Inflammatory macrophage treated with lipopolysaccharide for 4 hours (primary cell): Measurements from ENCODE around the gene LMF1.
"Not testable (repeated sequence)": the region's sequence is repeated elsewhere in the genome, so short reads cannot be mapped to it uniquely, and the experiment has no call there.

Experiments used
- DNase-seq: peaks from one replicate; pipeline ENCODE4 v3.0.0-alpha.2; 2020

The LMF1 gene

DNA sequence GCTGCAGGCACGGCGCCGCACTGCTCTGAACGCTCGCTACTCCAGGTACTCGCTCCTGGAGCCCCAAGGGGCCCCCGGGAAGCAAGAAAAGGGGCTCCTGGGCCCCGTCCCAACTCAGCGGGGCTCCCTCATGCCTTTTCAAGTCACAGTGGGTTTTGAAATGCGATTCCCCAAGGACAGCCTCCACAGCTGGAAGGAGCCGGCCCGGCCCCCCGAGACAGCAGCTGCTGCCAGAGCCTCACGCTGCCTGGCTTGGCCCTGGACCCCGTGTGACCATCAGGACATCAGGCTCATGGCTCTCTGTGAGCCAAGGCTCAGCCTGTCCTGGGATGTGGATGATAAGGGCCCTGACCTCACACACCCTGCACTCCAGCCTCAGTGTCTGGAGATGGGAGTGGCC, 80.6 kb downstream of the LMF1 start:
- no peak for DNase-seq

DNA sequence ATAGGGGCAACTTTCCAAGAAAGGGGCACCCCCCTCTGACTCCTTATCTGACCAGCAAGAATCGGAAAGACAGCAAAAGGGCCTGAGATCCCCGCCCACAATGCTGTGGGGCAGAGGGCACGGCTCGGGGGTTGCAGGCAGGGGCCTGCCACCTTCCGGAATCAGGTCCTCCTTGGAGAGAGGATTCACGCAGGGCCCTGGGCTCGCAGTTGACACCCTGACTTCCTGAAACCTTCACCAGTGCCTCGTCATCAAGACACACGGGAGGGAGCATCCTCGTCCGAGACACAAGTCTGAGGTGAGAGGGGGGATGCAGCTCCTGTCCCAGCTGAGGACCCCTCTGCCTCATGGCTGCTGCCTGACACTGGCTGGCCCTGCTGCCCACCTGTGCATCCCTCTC, 81.2 kb downstream of the LMF1 start:
- DNase-seq: no peak

DNA sequence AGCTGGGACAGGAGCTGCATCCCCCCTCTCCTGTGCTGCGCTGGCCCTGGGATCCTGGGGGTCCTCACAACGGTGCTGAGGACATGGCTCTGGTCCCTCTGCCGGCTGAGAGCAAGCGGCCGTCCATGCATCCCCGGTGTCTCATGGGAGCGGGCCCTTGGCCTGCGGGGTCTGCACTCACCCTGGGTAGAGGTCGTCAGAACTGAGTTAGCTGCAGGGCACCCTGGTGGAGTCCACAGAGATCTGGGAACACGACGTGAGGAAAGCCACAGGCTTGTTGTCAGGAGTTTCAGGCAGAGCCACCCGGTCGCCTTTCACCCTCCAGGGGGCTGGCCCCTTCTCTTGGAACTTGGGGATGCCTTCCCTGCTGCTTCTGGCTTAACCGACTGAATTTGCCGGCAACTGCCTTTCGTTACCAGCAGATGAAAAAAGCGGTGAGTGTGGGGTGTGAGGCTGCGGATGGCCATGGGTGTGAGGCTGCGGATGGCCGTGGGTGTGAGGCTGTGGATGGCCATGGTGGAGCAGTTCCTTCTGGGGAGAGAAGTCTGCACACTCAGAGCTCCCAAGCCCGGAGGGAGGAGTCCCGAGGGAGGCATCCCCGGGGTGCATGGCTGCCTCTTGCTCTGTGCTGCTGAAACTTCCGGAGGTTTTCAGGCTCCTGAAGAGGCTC, 81.7 kb downstream of the LMF1 start:
- DNase-seq: no peak

DNA sequence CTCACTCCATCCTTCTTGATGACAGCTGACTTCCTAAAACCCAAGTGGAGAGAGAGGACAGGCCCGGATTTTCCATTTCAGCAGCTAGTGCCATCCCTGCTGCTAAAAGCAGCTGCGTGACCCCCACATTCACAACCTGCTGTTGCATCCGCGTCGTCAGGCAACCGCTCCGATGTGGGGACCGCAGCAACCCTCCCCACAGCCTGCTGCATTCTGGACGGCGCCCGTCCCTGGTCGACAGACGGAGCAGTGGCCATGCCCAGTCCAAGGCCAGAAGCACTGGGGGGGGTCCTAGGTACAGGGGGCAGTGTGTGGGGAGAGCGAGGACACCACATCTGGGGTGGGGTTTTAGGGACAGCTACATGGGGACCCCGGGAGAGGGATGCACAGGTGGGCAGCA, 82.3 kb downstream of the LMF1 start:
- not testable (repeated sequence) for DNase-seq

DNA sequence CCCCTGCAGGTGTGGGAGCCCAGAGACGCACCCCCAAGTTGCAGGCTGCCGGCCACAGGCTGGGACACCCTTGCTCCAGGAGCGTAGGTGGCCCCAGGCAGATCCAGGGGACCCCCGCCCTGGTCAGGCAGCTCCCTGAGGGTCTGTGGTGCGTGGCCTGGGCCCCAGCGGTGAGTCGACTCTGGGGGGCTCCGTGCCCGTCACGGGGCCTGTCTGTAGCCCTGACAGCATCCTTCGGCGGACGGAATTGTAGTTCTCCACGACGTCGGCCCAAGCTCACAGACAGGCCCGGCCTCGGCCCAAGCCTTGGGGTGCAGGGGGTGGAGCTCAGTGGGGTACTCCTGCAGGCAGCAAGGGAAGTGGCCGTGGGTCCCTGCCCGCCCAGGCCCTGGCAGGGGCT, 82.9 kb downstream of the LMF1 start:
- no peak for DNase-seq

DNA sequence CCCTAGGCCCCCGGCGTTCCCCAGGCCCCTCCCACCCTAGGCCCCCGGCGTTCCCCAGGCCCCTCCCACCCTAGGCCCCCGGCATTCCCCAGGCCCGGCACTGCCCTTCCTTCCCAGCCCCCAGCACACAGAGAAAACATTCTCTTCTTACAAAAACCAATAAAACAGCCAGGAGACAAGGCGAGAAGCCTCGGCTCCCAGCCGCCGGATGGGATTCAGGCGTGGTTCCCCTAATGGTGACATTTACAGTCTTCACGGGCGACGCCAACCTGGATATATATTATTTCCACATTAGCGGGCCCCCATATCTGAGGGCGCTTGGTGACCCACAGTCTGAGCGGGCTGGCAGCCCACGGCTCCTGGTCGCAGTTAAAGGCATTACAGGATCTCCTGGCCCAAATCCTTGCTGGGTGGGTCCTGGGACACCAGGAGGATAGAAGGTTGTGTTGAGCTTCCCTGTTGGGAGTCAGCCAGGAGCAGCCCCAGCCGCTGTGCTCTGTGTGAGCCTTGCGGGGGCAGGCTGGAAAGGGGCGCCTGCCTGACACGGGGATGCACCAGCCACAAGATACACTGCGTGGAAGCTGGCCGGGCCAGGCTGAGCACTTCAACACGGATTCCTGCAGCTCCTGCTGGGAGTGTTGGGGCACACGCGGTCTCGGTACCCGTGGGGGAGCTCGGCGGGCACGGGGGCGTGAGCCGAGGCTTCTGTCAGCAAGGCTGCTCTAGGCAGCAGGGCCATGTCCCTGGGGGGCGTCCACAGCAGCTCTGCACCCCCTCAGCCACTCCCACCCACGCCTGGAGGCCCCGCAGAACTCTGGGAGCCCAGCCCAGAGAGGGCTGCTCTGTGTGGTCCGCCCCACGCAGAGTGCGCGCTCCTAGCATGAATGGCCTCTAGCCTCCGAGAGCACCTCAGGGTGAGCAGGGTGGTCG, 83.7 kb downstream of the LMF1 start:
- DNase-seq: no peak

DNA sequence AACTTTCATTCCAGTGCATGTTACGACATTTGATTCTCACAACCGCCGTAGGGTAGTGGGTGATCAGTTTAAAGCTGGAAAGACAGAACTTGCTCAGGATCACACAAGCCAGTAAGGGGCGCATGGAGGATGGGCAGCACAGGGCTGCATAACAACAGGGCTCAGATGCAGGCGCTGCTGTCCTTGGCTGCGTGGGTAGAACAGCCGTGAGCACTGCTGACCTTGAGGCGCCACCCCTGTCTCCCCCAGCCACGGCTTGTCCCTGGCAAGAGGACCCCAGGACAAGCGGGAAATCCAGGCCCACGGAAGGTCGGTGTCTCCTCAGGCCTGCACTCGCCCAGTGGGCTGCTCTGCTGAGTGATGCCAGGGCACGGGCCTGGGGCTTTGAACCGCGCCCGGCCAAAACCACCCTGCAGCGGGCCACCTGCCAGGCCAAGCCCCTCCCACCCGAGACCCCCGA, 84.7 kb downstream of the LMF1 start:
- DNase-seq: no peak

DNA sequence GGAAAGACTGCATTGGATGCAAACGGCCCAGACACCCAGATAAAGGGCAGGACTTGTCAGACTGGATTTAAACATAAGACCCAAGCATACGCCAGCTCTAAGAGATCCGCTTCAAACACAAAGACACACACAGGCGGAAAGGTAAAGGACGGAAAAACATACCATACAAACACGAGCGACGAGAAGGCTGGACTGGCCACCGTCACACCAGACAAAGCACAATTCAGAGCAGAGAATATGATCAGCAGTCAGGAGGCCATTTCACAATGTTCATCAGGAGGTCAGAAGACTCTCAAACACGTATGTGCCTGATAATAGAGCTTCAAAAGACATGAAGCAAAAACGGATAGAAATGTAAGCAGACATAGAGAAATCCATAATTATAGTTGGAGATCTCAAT, 85.4 kb downstream of the LMF1 start:
- DNase-seq: no peak

DNA sequence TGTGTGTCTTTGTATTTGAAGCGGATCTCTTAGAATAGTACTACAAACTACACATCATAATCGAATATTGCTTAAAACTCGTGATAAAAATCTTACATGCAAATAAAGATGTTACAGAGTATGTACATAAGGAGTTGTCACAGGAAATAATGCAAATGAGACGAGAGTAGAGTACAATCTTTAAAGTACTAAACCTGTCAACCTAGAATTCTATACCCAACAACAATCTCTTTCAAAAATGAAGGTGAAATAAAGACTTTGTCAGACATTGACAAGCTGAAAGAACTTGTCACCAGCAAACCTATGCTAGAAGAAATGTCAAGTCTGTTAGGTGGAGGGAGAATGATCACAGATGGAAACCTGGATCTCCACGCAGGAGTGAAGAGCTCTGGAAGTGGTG, 86.6 kb downstream of the LMF1 start:
- no peak for DNase-seq

DNA sequence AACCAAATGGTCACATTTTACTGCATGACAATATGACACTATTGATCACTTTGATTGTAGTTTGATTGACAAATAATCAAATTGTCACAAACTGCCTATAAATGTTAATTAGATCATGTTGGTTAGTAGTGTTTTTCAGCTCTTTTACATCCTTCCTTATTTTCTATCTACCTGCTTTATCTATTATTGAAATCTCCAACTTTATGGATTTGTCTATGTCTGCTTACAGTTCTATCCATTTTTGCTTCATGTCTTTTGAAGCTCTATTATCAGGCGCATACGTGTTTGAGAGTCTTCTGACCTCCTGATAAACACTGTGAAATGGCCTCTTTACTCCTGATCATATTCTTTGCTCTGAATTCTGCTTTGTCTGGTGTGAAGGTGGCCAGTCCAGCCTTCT, 87.0 kb downstream of the LMF1 start:
- no peak for DNase-seq

DNA sequence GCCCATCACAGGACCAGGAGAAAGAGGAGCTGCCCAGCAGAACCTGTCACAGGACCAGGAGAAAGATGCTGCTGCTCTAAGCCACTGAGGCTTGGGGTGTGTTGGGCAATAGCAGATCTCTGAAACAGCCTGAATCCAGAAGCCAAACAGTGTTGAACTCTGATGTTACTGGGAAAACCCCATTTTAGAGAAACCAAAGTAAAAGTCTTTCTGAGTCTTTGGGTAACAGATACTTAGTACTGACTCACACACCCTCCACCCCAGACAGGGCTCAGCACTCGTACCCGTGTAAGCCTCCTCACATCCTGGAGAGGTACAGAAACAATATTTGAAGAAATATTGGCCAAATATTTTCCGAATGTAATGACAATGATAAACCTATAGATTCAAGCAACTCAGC, 87.4 kb downstream of the LMF1 start:
- DNase-seq: peak; percentile 11

DNA sequence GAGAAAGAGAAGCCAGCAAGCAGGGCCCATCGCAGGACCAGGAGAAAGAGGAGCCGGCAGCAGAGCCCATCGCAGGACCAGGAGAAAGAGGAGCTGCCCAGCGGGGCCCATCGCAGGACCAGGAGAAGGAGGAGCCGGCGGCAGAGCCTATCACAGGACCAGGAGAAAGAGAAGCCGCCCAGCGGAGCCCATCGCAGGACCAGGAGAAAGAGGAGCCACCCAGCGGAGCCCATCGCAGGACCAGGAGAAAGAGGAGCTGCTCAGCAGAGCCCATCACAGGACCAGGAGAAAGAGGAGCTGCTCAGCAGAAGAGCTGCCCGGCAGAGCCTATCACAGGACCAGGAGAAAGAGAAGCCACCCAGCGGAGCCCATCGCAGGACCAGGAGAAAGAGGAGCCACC, 88.1 kb downstream of the LMF1 start:
- not testable (repeated sequence) for DNase-seq

DNA sequence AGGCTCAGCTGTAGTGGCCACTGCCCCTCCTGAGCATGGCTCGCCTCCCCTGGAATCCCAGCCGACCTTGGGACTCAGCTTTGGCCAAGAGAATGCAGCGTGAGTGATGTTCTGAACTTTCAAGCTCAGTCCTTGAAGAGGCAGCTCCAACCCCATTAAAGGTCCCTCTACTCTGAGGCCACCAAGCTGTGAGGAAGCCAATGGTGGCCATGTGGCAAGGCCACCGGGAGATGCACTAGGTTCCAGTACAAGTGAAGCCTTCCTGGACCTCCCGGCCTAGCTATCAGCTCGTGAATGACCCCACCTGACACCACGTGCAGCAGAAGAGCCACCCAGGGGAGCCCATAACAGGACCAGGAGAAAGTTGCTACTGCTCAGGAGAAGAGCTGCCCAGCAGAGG, 88.5 kb downstream of the LMF1 start:
- no peak for DNase-seq

DNA sequence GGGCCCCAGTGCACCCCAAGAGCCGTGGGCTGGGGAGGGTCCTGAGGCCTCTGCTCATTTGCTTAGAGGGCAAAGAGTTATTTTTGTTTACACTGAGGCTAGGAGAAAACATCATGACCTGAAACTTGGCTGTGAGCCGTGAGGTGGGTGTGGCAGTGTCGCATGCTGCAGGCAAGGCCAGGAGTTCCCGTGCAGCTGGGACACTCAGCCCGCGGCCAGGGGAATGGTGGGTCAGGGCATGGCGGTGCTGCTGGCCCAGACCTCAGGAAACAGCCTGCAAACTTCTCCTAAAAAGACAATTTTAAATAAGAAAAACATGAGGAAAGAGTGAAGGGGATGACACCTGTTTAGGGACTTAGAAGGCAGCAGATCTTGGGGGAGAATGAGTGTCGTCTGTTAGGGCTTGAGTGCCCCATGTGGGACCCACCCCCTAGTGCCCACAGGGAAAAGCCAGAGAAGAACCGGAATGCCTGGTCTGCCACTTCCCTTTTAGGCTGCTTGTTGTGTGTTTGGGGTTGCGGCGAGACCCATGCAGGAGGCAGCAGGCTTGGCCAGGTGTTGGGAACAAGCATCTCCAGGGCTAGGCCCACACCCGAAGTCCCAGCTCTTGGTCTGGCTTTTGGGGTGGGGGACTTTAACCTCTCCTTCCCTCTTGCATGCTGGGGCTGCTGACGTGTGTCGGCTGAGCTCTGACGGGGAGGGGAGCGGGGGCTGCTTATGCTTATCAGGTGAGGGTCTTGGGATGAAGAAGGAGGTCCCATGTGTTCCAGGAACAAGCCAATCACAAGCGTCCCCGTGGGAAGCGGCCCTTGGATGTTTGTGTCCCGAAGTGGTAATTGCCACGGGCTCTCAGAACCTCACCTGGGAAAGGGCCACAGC, 89.3 kb downstream of the LMF1 start:
- no peak for DNase-seq

DNA sequence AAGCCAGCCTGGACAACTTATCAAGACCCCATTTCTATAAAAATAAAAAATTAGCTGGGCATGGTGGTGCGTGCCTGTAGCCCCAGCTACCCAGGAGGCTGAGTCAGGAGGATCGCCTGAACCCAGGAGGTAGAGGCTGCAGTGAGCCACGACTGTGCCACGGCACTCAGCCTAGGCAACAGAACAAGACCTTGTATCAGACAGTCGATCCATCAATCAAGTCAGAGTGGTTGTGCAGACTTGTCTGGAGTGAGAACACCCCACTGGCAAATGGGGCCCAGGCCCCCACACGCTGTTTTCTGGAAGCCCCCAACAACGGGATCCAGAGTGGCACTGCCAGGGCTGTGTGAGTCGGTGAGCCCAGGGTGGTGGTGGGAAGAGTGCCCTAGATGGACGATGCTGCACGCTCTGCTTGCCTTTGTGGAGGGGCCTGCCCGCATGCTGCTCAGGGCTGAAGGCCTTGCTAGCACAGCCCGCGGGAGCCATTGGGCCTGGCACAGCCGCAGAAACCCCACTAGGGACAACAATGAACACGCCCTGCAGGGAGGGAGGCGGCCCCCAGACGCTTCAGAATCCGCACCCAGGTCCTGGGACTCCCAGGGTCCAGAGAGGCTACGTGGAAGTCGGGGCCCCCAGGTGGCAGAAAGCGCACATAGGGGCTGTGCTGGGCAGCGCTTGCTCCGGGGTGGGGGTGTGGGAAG, 90.2 kb downstream of the LMF1 start:
- no peak for DNase-seq

DNA sequence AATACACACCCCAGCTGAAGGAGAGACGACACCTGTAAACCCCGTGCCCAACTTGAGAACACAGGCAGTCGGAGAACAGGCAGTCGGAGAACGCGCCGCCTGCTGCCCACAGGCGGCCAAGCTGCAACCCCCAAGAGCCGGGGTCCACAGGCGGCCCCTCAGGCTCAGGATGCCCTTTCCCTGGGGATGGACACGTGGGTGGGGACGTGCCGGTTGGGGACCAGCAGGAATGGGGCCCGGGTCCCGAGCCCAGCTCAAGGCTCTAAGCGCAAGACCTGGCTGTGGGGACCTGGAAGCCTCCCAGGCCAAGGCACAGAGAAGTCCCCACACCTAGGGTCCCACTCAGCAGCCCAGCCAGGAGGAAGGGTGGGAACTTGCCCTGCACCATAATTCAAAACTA, 90.8 kb downstream of the LMF1 start:
- no peak for DNase-seq

DNA sequence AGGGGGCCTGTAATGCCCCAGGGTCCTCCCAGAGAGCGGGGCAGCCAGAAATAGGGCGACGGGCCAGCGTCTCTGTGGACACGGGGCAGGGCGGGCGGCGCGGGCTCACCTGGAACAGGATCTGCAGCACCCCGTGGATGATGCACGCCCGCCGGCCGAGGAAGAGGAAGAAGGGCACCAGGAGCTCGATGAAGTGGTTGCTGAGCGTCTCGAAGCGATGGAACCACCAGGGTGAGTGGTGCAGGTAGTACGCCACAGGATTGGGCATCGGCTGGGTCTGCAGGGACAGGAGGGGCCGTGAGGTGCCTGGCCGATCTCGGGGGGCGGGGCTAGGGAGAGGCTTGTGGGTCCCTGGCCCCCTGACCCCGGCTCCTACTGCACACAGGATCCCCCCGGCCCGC, 91.3 kb downstream of the LMF1 start:
- no peak for DNase-seq

DNA sequence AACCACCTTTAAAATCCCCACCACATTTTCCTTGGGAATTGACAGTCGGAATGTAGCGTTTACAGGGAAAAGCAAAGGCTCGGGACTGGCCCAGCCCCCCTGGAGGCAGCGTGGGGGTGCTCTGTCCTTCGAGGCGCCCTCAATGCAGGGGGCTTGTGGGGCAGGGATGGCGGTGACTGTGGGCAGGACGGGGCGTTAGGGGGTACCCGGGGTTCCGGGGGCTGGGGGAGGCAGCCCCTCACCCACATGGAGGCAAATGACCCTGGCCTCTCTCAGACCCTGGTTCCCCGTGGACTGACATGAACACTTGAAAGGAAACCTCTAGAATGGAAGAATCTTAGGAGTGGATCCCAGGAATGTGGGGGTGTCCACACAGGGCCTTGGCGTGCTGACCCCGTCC, 91.9 kb downstream of the LMF1 start:
- no peak for DNase-seq

DNA sequence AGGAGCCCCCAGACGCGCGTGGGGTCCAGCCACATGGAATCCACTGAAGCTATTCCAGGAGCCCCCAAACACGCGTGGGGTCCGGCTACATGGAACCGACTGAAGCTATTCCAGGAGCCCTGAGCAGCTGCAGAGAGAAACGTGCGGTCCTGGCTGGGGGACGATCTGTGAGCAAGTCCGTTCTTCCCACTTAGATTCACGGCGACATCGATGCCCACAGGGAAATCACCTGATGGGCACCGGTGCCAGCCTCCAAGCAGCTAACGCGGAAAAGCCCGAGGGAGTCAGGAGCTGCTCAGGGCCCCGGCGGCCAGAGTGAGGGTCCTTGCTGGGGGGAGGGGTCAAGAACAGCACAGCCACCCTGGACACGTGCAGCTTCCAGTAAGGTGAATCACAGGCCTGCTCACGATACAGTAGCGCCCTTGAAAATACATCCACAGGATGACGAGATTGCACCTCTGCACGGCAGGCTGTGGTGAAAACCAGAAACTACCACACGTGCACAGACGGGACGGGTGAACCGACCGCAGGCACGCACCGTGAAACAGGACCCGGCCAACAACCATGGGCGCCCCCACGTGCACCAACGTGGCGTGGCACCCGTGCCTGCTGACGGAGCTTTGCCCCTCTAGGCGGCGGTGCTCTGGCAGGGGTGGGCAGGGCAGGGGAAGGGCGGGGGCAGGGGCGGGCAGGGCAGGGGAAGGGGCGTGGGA, 92.6 kb downstream of the LMF1 start:
- no peak for DNase-seq

DNA sequence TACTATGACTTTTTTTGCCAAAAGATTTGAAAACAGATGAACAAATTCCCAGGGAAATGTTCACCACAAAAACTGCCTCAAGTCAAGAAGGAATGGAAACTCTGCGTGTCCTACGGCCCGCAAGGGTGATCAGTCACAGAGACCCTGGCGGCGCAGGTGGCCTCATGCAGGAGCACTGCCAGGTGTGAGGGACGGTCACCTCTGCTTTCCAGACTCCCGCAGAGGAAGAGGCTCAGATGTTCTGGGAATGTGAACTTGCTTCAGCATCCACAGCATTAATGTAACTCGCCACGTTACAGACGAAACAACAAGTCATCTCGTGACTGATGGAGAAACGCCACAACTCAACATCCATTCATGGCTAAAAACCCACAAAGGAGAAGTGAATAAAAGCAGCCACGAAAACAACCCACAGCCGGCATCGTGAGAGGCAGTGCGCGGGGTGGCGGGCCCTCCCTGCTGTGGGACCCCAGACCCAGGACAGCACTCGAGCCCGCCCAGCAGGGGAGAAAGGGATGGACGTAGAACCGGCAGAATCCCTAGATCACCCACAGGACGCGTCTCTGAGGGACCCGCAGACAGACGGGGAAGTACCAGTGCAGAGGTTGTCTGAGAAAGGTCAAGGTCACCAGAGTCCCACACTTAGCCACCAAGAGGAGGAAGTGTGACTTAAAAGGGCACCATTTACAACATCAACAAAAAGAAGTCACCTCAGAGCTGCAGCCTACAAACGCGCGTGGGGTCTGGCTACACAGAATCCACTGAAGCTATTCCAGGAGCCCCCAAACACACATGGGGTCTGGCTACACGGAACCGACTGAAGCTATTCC, 93.3 kb downstream of the LMF1 start:
- peak; percentile 66 for DNase-seq
